ENCODE data around the gene GPC3.

DNA sequence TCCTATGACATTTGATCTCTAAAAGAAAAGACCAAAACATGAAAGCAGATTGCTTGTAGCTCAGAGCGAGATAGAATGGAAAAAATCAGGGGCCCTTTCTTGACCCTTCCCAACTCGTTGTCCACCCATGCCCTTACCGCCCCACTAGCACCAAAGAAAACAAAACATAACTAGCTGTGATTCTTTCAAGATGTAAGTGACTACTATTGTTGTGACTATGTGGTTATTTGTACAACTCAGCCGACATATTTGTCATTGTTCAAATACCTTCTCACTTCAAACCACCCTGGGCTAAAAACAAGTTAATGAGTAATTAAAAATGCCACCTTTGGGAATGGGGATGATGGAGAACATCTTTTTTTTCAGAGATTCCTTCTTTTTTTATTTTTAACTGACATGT, 399.0 kb downstream of the GPC3 start:
- TF ChIP-seq, protein P1, sequence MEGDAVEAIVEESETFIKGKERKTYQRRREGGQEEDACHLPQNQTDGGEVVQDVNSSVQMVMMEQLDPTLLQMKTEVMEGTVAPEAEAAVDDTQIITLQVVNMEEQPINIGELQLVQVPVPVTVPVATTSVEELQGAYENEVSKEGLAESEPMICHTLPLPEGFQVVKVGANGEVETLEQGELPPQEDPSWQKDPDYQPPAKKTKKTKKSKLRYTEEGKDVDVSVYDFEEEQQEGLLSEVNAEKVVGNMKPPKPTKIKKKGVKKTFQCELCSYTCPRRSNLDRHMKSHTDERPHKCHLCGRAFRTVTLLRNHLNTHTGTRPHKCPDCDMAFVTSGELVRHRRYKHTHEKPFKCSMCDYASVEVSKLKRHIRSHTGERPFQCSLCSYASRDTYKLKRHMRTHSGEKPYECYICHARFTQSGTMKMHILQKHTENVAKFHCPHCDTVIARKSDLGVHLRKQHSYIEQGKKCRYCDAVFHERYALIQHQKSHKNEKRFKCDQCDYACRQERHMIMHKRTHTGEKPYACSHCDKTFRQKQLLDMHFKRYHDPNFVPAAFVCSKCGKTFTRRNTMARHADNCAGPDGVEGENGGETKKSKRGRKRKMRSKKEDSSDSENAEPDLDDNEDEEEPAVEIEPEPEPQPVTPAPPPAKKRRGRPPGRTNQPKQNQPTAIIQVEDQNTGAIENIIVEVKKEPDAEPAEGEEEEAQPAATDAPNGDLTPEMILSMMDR (IDR thresholded peaks at IDR 0.05), result no peak
- TF ChIP-seq POLR2A (IDR thresholded peaks at IDR 0.05) (no peak), EP300 (IDR thresholded peaks at IDR 0.05) (no peak), POLR2AphosphoS5 (IDR thresholded peaks at IDR 0.05) (no peak)

Measured in stomach (tissue), 4 donors.